ENCODE results near the gene CXCR2.
"Not testable (repeated sequence)": the region's sequence is repeated elsewhere in the genome, so short reads cannot be mapped to it uniquely, and the experiment has no call there.

The CXCR2 gene

GRCh38 chr2:218125626-218126080, at the start of gene CXCR2:
Gene CXCR2 (plus strand): TSS chr2:218126028. CDS start chr2:218134802, 8,774 bp downstream.
- no peak for DNase-seq (ENCODE audit: low read depth)

GRCh38 chr2:218077464-218078216, 48.2 kb upstream of the CXCR2 start:
- no peak for DNase-seq (ENCODE audit: low read depth)

DNA sequence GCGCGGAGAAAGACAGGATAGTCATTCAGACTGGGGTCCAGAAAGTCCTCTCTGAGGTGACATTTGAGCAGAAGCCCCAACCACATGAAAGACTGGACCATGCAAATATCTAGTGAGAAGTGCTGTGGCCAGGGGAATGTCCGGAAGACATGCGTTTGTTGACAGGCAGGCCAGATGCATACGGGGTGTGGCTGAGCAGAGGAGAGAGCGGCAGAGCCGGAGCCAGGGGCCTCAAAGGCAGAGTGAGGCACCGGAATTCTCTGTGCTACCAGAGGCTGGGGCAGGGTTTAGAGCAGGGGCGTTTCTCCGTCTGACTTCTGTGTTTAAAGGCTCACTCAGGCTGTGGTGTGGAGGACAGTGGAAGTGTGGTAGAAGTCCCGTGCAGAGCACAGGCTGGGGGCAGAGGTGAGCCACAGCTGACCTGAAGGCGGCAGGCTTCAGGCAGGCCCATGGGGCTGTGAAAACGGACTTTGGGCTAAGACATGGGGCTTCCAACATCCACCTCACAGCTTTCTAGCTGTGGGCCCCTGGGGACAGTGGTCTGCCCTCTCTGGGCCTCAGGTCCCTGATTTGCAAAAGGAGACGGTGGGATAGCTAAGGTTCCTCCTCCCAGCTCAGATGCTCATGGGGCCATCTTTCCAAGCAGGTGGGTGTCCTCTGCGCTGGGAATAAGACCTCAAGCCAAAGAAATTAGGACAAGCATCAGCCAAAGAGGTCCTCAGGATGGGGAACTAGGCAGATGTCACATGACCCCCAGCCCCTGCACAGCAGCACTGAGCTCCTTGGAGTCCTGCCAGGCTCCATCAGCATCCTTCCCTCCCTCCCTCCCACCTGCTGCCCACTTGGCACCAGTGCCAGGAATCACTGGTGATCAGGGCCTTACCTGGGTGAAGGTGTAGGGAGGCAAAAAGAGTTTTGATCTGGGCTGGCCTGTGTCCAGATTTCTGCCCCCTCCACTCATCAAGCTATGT, 45.6 kb upstream of the CXCR2 start:
- DNase-seq (ENCODE audit: low read depth): no peak

DNA sequence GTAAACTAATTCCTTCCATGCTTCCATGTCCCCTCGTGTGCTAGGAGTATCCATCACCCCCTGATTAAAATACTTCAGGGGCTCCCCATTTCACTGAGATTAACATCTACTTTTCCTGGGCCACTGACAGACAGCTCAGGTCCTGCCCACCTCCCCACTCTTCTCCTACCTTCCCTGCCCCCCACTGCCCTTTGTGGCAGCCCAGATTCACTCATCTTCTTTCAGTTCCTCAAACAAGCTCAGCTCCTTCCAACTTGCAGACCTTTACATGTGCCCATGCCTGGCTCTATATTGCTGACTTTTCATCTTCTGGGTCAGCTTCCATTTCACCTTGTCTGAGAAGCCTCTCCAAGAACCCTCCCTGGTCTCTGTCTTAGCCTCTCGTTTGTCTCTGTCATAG, 44.8 kb upstream of the CXCR2 start:
- no peak for DNase-seq (ENCODE audit: low read depth)

GRCh38 chr2:218081695-218082094, 44.1 kb upstream of the CXCR2 start:
- DNase-seq (ENCODE audit: low read depth): peak; percentile 95

- peak; percentile 18 for DNase-seq (ENCODE audit: low read depth)
Measured at GRCh38 chr2:218082586-218083351, 43.1 kb upstream of the CXCR2 start.

DNA sequence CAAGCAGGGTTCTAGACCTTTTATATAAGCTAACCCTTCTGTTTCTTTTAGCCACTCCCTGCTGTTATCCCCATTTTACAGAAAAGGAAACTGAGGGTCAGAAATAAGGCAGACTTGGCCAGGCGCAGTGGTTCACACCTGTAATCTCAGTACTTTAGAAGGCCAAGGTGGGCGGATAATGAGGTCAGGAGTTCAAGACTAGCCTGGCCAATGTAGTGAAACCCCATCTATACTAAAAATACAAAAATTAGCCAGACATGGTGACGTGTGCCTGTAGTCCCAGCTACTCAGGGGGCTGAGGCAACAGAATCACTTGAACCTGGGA, 42.5 kb upstream of the CXCR2 start:
- DNase-seq (ENCODE audit: low read depth): no peak

DNA sequence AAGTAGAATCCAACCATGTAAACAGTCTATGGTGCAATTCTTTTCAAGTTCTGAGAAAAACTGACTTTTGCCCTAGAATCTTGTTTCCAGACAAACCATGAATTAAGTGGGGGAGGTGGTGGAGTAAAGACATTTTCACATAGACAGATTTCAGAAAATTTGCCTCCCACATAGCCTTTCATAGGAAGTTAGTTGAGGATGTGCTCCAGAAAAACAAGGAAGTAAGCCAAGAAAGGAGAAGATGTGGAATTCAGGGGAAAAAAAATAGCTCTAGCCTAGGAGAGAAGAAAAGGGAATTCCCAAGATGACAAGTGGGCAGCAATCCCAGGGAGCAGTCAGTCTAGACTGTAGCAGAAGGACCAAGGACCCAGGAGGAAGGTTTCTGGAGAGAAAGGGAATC, 39.4 kb upstream of the CXCR2 start:
- no peak for DNase-seq (ENCODE audit: low read depth)

DNA sequence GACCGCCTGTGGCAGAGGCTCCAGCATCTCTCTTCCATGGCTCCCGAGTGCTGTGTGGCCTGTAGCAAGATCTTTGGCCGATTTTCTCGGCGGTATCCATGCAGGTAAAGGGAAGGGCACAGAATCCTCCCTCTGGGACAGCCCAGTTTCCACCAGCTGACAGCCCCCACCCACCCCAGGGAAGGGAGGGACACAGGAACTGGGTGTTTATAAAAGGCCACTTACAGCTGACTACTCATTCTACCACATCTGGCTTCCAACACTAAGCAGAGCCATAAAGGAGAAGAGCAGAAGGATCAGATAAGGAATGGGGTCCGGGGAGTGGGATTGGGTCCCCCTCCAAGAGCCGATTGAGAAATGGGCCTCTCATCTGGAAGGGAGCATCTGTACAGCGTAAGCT, 36.6 kb upstream of the CXCR2 start:
- DNase-seq (ENCODE audit: low read depth): no peak

DNA sequence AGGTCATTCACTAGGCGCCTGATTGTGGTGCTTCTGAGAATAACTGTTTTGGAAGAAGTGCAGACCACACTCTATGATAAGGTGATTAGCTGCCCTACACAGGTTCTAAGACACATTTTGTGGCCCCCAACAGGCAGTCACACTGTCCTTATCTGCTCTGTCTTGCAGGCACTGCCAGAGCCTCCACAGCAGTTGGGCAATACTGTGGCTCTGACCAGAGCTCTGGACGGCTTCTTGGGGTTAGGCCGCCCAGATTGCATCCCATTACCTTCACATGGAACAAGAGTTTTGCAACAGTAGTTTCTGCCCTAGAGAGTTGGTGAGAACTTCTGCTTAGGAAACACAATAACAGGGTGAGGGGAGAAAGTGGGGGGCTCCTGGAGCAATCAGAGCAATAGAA, 34.1 kb upstream of the CXCR2 start:
- DNase-seq (ENCODE audit: low read depth): no peak

GRCh38 chr2:218093879-218094278, 31.9 kb upstream of the CXCR2 start:
- no peak for DNase-seq (ENCODE audit: low read depth)

DNA sequence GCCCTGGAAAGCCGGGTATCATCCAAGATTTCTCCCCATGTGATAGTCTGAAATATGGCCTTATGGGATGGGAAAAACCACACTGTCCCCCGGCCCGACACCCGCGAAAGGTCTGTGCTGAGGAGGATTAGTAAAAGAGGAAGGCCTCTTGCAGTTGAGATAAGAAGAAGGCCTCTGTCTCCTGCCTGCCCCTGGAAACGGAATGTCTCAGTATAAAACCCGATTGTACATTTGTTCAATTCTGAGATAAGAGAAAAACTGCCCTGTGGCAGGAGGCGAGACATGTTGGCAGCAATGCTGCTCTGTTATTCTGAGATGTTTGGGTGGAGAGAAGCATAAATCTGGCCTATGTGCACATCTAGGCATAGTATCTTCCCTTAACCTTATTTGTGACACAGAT, 30.0 kb upstream of the CXCR2 start:
- no peak for DNase-seq (ENCODE audit: low read depth)

GRCh38 chr2:218097975-218098374, 27.9 kb upstream of the CXCR2 start:
- no peak for DNase-seq (ENCODE audit: low read depth)

- not testable (repeated sequence) for DNase-seq (ENCODE audit: low read depth)
Measured at GRCh38 chr2:218108834-218109233, 17.0 kb upstream of the CXCR2 start.

- not testable (repeated sequence) for DNase-seq (ENCODE audit: low read depth)
Measured at GRCh38 chr2:218121789-218122188, 4.0 kb upstream of the CXCR2 start.

- DNase-seq (ENCODE audit: low read depth): not testable (repeated sequence)
Measured at GRCh38 chr2:218122286-218122685, 3.5 kb upstream of the CXCR2 start.

GRCh38 chr2:218123986-218124385, 1.8 kb upstream of the CXCR2 start:
- no peak for DNase-seq (ENCODE audit: low read depth)

- no peak for DNase-seq (ENCODE audit: low read depth)
Measured at GRCh38 chr2:218125095-218125494, 733 bp upstream of the CXCR2 start.

- no peak for DNase-seq (ENCODE audit: low read depth)
Measured at GRCh38 chr2:218127929-218128455, 2.2 kb downstream of the CXCR2 start.

DNA sequence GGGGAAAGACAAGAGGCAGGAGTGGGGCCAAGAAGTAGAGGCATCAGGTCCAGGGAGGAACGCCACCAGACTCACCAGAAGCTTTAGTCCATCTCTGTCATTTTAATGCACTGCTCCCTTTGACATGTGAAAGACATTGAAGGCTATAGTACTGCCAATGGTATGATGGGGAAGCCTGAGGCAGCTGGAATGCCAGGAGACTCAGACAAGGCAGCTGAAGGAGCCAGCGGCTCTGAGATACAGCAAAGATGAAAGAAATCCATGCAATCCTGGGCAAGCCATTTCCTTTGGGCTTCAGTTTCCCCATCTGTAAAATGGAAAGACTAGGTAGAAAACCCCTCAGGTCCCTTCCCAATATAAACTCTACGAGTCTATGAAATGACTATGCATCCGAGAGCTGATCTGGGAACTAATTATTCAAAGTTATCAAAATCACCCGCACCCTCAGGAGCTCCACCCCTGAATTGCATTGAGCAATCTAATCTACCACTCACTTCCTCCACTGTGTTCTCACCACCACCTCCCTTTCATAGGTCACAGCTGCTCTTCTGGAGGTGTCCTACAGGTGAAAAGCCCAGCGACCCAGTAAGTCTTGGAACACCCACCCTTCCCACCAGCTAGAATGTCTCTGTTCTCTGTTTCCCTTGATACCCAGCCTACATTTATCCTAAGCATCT, 3.1 kb downstream of the CXCR2 start:
- DNase-seq (ENCODE audit: low read depth): no peak

DNA sequence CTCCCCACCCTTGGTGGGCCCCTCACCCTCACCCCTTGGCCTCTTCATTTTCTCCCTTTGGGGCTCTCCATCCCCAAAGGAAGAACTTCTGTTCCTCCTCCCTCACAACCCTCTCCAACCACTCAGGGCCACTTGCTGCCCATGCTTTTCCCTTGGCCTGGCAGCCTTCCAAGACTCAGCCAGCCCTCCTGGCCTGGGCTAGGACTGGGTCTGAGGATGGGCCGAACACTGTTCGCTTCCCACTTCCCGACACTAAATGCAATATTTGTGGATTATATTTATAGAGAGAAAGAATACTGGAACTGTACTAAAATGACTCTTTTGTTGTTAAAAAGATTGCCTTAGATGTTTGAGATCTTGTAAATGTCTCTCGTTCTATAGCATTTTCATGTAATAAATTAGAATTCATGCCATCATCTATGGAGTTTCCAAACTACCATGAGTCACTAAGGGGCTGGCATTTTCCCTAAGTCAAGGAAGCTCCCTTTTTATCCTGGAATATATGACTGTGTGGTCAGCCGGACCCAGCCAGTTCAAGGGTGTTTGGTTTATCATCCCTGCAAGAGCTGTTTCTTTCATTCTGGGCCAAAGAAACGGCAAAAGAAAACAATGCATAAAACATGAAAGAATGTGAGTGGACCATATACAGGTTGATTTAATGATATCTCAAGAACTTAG, 3.8 kb downstream of the CXCR2 start:
- peak; percentile 13 for DNase-seq (ENCODE audit: low read depth)

Data from EH (cell line).